Measurements from ENCODE around the gene RELA.
"Not testable (repeated sequence)": the region's sequence is repeated elsewhere in the genome, so short reads cannot be mapped to it uniquely, and the experiment has no call there.

The RELA gene

DNA sequence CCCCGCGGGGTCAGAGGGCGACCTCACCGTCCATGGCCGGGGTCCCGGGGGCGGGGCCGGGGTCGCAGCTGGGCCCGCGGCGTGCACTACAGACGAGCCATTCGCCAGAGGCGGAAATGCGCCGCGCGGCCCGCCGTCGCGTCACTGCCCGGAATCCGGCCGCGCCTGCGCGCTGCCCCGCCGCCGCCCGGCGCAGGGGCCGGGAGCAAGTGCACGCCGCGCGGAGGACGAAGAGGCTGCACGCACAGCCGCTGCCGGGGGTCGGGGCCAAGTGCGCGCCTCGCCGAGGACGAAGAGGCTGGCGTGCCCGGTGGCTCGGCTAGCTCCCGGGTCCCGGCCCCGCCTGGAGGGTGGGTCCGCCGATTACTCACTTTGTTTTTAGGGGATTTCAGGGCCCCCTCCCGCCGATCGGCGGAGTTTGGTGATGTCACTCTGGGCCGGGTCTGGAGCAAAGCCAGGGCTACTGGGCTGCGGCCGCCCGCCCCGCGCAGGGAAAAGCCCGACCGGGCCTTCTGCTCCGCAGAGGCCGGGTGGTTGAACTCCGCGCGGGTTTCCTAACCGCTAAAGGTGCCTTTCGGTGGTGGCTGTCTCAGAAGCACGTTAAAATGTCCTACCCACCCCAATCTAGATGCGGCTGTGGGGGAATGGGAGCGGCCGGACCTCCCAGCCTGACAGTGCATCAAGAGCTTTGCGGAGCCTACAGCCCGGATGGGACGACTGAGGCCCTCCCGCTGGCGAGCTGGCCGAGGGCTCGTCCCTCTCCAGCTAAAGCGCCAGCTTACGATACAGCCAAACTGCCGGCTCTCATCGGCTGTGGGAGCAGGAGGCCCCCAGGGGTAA is at the start of gene RELA:
Gene RELA (minus strand): TSS at position 118 of the 840 bp plus-strand sequence. CDS start 84 bp downstream, at position 34.
- Histone ChIP-seq H3K36me3 (ENCODE audit: control insufficient read depth, insufficient read depth, low read length) (peaks cover 28% of the 10 kb centered on the region), H3K4me3 (ENCODE audit: low read length) (peak within 1 kb of the TSS; percentile 95), H3K27ac (ENCODE audit: low read depth, low read length) (peak within 1 kb of the TSS; percentile 98), H3K4me1 (ENCODE audit: control insufficient read depth, insufficient read depth, low read length) (peaks cover 20% of the 10 kb centered on the region), H3K27me3 (ENCODE audit: control insufficient read depth, insufficient read depth, low read length) (no peaks in the 10 kb centered on the region), H3K9ac (ENCODE audit: low read length) (peak within 1 kb of the TSS; percentile 98)

DNA sequence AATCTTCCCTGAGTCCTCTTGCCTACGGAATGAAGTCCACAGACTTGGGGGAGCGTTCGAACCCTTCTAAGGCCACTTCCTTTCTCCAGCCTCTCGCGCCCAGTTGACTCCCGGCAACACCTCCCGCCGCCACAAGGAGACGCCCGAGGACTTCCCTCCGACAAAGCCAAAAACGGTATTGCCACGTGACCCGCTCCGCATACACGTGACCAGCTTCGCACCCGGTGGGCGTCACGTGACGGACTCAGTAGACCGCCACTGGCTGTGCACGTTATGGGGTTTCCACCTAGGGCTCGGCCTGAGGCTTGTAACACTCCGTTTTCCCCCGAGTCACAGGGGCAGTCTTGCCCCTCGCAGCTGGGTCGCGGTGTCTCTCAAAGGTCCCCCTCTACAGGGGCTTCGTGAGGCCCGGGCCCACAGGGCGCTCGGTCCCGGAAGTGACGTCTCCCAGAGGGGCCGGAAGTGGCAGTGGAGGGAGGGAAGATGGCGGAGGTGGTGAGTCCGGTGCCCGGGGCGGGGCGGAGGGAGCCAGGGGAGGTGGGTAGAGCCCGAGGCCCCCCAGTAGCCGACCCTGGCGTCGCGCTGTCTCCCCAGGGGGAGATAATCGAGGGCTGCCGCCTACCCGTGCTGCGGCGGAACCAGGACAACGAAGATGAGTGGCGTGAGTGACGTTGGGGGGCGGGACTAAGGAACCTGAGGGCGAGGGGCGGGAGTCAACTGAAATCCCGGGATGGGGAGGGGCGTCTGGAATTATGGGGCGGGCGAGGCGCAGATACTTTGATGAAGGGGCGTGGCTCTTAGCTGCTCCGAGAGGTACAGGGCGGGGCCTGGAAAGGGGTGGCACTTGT is 49.3 kb upstream of the RELA start, which contains the start of gene KAT5:
Gene KAT5 (plus strand): TSS at position 468 of the 848 bp plus-strand sequence. CDS start 16 bp downstream, at position 484.
- peaks cover 6% of the 10 kb centered on the region for H3K4me1 ChIP-seq (ENCODE audit: control insufficient read depth, insufficient read depth, low read length)

DNA sequence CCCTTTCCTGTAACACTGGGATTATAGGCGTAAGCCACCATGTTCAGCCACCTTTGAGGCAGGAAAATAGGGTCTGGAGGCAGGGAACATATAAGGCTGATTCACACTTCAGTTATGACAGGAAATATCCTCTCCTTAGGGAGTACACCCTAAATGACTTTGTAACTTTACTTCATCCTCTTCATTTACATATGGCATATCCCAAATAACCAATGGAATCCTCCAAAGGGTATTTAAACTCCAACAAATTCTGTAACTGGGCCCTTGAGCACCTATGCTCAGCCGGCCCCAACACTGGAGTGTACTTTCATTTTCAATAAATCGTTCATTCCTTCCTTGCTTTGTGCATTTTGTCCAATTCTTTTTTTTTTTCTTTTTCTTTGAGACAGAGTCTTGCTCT is 47.7 kb upstream of the RELA start:
- Histone ChIP-seq H3K27ac (ENCODE audit: low read depth, low read length) (no peak overlapping the region), H3K27me3 (ENCODE audit: control insufficient read depth, insufficient read depth, low read length) (no peaks in the 10 kb centered on the region), H3K4me1 (ENCODE audit: control insufficient read depth, insufficient read depth, low read length) (peaks cover 6% of the 10 kb centered on the region), H3K9ac (ENCODE audit: low read length) (no peak overlapping the region), H3K4me3 (ENCODE audit: low read length) (no peak overlapping the region), H3K36me3 (ENCODE audit: control insufficient read depth, insufficient read depth, low read length) (peaks cover 19% of the 10 kb centered on the region)

More for the DNA sequence above, 49.3 kb upstream of the RELA start, which contains the start of gene KAT5:
- peaks cover 27% of the 10 kb centered on the region for H3K36me3 ChIP-seq (ENCODE audit: control insufficient read depth, insufficient read depth, low read length)
- peak within 1 kb of the TSS; percentile 94 for H3K4me3 ChIP-seq (ENCODE audit: low read length)
- peak within 1 kb of the TSS; percentile 88 for H3K9ac ChIP-seq (ENCODE audit: low read length)
- peak within 1 kb of the TSS; percentile 100 for H3K27ac ChIP-seq (ENCODE audit: low read depth, low read length)
- no peaks in the 10 kb centered on the region for H3K27me3 ChIP-seq (ENCODE audit: control insufficient read depth, insufficient read depth, low read length)

DNA sequence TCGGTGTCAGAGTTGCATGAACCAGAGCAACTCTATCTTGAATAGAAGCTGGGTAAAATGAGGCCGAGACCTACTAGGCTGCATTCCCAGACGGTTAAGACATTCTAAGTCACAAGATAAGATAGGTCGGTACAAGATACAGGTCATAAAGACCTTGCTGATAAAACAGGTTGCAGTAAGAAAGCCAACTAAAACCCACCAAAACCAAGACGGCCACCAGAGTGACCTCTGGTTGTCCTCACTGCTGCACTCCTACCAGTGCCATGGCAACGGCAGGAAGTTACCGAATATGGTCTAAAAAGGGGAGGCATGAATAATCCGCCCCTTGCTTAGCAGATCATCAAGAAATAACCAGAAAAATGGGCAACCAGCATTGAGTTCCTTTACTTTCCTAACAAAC is 46.9 kb upstream of the RELA start:
- Histone ChIP-seq H3K4me1 (ENCODE audit: control insufficient read depth, insufficient read depth, low read length) (peaks cover 6% of the 10 kb centered on the region), H3K4me3 (ENCODE audit: low read length) (no peak overlapping the region), H3K27ac (ENCODE audit: low read depth, low read length) (no peak overlapping the region), H3K27me3 (ENCODE audit: control insufficient read depth, insufficient read depth, low read length) (no peaks in the 10 kb centered on the region), H3K36me3 (ENCODE audit: control insufficient read depth, insufficient read depth, low read length) (peaks cover 13% of the 10 kb centered on the region), H3K9ac (ENCODE audit: low read length) (no peak overlapping the region)

DNA sequence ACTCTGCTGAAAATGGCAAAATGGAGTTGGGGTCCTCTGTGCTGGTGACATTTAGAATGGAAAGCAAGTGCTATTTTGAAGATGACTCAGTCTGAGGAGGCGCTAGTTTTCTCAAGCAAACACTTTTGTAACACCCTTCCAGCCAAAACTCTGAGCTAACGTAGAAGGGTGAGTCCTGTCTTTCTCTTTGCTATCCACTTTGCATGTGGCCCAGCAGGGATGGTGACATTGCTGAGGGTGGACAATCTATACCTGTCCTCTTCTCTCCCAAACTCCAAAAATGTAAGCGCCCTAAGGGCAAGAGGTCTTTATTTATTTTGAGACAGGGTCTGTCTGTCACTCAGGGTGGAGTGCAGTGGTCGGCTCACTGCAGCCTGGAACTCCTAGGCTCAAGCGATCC is 45.7 kb upstream of the RELA start:
- Histone ChIP-seq H3K36me3 (ENCODE audit: control insufficient read depth, insufficient read depth, low read length) (peaks cover 4% of the 10 kb centered on the region), H3K4me1 (ENCODE audit: control insufficient read depth, insufficient read depth, low read length) (peaks cover 6% of the 10 kb centered on the region), H3K27ac (ENCODE audit: low read depth, low read length) (no peak overlapping the region), H3K4me3 (ENCODE audit: low read length) (no peak overlapping the region), H3K9ac (ENCODE audit: low read length) (no peak overlapping the region), H3K27me3 (ENCODE audit: control insufficient read depth, insufficient read depth, low read length) (no peaks in the 10 kb centered on the region)

DNA sequence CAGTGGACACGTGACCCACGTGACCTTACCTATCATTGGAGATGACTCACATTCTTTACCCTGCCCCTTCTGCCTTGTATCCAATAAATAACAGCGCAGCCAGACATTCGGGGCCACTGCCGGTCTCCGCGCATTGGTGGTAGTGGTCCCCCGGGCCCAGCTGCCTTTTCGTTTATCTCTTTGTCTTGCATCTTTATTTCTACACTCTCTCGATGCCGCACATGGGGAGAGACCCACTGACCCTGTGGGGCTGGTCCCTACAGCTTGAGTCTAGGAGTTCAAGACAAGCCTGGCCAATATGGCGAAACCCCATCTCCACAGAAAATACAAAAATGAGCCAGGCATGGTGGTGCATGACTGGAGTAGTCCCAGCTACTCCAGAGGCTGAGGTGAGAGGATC is 44.3 kb upstream of the RELA start:
- not testable (repeated sequence) for H3K9ac ChIP-seq (ENCODE audit: low read length); H3K36me3 ChIP-seq (ENCODE audit: control insufficient read depth, insufficient read depth, low read length); H3K4me3 ChIP-seq (ENCODE audit: low read length); H3K4me1 ChIP-seq (ENCODE audit: control insufficient read depth, insufficient read depth, low read length); H3K27ac ChIP-seq (ENCODE audit: low read depth, low read length); H3K27me3 ChIP-seq (ENCODE audit: control insufficient read depth, insufficient read depth, low read length)

DNA sequence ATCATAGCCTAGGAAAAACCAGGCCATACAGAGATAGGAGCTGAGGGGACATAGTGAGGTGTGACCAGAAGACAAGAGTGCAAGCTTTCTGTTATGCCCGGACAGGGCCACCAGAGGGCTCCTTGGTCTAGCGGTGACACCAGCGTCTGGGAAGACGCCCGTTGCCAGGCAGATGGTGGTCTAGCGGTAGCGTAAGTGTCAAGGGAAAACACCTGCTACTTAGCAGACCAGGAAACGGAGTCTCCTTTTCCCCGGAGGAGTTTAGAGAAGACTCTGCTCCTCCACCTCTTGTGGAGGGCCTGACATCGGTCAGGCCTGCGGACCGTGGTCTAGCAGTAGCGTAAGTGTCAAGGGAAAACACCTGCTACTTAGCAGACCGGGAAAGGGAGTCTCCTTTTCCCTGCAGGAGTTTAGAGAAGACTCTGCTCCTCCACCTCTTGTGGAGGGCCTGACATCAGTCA is 43.6 kb upstream of the RELA start:
- H3K4me1 ChIP-seq (ENCODE audit: control insufficient read depth, insufficient read depth, low read length); H3K9ac ChIP-seq (ENCODE audit: low read length): not testable (repeated sequence)

DNA sequence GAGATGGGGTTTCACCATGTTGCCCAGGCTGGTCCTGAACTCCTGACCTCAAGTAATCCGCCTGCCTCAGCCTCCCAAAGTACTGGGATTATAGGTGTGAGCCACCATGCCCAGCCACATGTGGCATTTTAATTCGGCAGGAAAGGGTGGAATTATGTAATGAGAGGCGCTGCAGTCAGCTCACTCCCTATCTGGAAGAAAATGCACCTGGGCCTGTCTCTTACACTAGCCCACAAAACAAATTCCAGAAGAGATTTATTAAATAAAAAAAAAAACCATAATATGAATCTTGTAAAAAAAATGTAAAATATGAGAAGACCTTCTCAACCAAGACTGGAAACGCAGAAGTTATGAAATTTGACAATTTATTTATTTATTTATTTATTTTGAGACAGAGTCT is 41.1 kb upstream of the RELA start:
- no peaks in the 10 kb centered on the region for H3K36me3 ChIP-seq (ENCODE audit: control insufficient read depth, insufficient read depth, low read length)
- H3K4me3 ChIP-seq (ENCODE audit: low read length) = no peak overlapping the region
- no peaks in the 10 kb centered on the region for H3K27me3 ChIP-seq (ENCODE audit: control insufficient read depth, insufficient read depth, low read length)
- no peak overlapping the region for H3K9ac ChIP-seq (ENCODE audit: low read length)
- H3K4me1 ChIP-seq (ENCODE audit: control insufficient read depth, insufficient read depth, low read length) = no peaks in the 10 kb centered on the region
- no peak overlapping the region for H3K27ac ChIP-seq (ENCODE audit: low read depth, low read length)

More for the DNA sequence above, 43.6 kb upstream of the RELA start:
- peak overlapping the region; percentile 46 for H3K4me3 ChIP-seq (ENCODE audit: low read length)
- not testable (repeated sequence) for H3K27ac ChIP-seq (ENCODE audit: low read depth, low read length); H3K36me3 ChIP-seq (ENCODE audit: control insufficient read depth, insufficient read depth, low read length); H3K27me3 ChIP-seq (ENCODE audit: control insufficient read depth, insufficient read depth, low read length)

DNA sequence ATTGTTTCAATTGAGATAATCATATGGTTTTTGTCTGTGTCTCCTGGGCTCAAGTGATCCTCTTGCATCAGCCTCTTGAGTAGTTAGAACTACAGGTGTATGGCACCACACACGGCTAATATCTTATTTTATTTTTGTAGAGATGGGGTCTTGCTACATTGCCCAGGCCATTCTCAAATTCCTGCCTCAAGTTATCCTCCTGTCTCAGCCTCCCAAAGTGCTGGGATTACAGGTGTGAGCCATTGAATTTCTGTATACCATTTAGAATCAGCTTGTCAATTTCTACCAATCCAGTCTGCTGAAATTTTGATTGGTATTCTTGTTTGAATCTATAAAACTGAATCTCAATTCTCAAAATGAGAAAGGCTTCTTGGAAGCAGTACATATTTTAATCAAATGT is 39.0 kb upstream of the RELA start:
- Histone ChIP-seq H3K36me3 (ENCODE audit: control insufficient read depth, insufficient read depth, low read length) (no peaks in the 10 kb centered on the region), H3K4me1 (ENCODE audit: control insufficient read depth, insufficient read depth, low read length) (no peaks in the 10 kb centered on the region), H3K9ac (ENCODE audit: low read length) (no peak overlapping the region), H3K4me3 (ENCODE audit: low read length) (no peak overlapping the region), H3K27ac (ENCODE audit: low read depth, low read length) (no peak overlapping the region), H3K27me3 (ENCODE audit: control insufficient read depth, insufficient read depth, low read length) (no peaks in the 10 kb centered on the region)

DNA sequence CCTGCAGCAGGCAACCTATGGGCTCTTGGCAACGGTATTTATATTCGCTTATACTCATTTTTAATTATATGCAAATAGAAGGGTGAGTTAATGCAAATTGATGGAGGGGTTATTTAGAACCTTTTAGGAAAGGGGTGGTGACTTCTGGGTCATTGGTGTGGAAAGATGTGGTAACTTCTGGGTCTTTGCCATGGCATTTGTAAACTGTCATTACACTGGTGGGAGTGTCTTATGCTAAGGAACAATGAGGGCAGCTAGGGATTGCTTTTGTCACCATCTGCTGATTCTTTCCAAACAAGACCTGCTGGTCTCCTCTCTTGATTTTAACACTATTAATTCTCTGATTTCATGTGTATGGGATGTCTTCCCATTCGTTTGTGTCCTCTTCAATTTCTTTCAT is 37.7 kb upstream of the RELA start:
- Histone ChIP-seq H3K9ac (ENCODE audit: low read length) (no peak overlapping the region), H3K4me3 (ENCODE audit: low read length) (no peak overlapping the region), H3K27ac (ENCODE audit: low read depth, low read length) (no peak overlapping the region), H3K36me3 (ENCODE audit: control insufficient read depth, insufficient read depth, low read length) (no peaks in the 10 kb centered on the region), H3K4me1 (ENCODE audit: control insufficient read depth, insufficient read depth, low read length) (no peaks in the 10 kb centered on the region), H3K27me3 (ENCODE audit: control insufficient read depth, insufficient read depth, low read length) (no peaks in the 10 kb centered on the region)

DNA sequence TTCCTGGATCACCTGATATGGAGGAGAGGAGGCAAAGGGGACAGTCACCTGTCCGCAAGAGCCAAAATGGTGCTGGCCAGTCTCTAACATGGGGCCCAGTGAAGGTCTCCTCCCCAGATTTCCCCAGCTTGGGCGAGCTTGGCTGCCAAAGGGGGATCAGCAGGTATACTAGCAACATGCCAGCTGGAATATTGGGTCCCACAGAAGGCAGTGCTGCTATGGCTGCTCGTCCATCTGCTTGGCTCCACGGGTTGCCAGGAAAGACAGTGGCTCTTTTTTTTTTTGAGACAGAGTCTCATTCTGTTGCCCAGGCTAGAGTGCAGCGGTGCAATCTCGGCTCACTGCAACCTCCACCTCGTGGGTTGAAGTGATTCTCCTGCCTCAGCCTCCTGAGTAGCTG is 36.6 kb upstream of the RELA start:
- Histone ChIP-seq H3K27ac (ENCODE audit: low read depth, low read length) (no peak overlapping the region), H3K4me3 (ENCODE audit: low read length) (no peak overlapping the region), H3K27me3 (ENCODE audit: control insufficient read depth, insufficient read depth, low read length) (no peaks in the 10 kb centered on the region), H3K36me3 (ENCODE audit: control insufficient read depth, insufficient read depth, low read length) (no peaks in the 10 kb centered on the region), H3K9ac (ENCODE audit: low read length) (no peak overlapping the region), H3K4me1 (ENCODE audit: control insufficient read depth, insufficient read depth, low read length) (no peaks in the 10 kb centered on the region)

DNA sequence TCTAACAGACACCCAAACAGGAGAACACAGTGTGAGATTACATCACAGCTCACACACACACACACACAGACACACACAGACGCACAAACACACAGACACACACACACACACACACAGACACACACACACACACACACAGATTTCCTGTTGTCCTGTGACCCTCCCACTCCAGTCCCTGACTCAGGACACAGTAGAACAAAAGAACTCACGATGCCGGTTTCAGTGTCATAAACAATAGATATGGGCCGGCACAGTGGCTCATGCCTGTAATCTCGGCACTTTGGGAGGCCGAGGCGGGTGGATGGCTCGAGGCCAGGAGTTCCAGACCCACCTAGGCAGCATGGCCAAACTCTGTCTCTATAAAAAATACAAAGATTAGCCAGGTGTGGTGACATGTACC is 35.5 kb upstream of the RELA start:
- H3K27ac ChIP-seq (ENCODE audit: low read depth, low read length) = no peak overlapping the region
- no peaks in the 10 kb centered on the region for H3K36me3 ChIP-seq (ENCODE audit: control insufficient read depth, insufficient read depth, low read length)
- no peak overlapping the region for H3K9ac ChIP-seq (ENCODE audit: low read length)

More for the DNA sequence above, 35.5 kb upstream of the RELA start:
- H3K27me3 ChIP-seq (ENCODE audit: control insufficient read depth, insufficient read depth, low read length) = no peaks in the 10 kb centered on the region
- no peaks in the 10 kb centered on the region for H3K4me1 ChIP-seq (ENCODE audit: control insufficient read depth, insufficient read depth, low read length)
- no peak overlapping the region for H3K4me3 ChIP-seq (ENCODE audit: low read length)
